ENCODE measurements around the gene NRBF2. TPM values are rescaled to one million over a fixed set of nuclear protein-coding genes. Genes with fewer than 3 reads are reported as not detected.

Gene NRBF2
- total RNA-seq, 2 experiments from 2014 or later = 25.1 to 26.8 TPM

DNA sequence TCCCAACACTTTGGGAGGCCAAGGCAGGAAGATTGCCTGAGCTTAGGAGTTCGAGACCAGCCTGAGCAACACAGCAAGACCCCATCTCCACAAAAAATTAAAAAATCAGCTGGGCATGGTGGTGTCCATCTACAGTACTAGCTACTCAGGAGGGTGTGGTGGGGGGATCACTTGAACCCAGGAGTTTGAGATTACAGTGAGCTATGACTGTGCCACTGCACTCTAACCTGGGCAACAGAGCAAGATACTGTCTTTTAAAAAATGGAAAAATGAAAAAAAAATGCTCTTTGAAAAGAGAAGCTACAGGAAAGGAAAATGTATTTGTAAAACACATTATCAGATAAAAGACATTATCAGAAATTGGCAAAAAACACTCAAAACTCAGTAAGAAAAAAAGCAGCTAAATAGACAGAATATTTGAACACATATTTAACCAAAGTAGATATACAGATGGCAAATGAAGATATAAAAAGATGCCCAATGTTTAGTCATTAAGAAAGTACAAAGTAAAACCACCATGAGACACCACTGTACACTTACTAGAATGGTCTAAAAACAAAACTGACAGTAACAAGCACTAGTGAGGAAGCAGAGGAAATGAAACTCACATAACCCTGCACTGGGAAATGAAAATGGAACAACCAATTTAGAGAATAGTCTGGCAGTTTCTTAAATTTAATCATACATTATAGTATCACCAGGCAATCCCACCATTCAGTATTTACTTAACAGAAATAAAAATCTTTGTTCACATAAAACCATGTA, 40.5 kb downstream of the NRBF2 start:
- peaks cover 93% of the 10 kb centered on the region for H3K36me3 Mint-ChIP-seq (ENCODE audit: low read depth)
- H3K4me3 Mint-ChIP-seq = peak overlapping the region; percentile 5
- POLR2A ChIA-PET = interaction anchor here (0.9 to 1.6 kb wide), 8 partner anchors 33 to 546 kb away, joined by 3 to 12 read pairs (median 4); partner anchors contain the start of gene NRBF2

DNA sequence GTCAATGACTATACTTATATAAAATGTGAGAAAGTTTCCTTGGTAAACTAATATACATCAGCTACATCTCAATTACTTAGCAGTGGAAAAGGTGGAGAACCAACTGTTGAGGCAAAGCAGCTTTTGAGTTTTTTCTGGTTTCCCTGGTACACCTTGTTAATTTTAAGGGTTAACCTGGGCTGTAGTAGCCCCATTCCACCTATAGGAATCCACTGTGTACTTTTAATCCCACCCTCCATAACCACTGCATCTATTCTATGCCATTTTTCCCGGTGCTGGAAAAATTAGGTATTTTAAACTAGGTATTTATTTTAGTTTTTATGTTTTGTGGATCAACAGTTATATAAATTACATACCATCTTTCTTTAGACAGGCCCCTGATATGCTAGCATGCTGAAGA, 42.4 kb downstream of the NRBF2 start:
- Mint-ChIP-seq H3K27ac (peak overlapping the region; percentile 36), H3K27me3 (no peaks in the 10 kb centered on the region), H3K4me3 (no peak overlapping the region), H3K9me3 (no peaks in the 10 kb centered on the region), H3K36me3 (ENCODE audit: low read depth) (peaks cover 86% of the 10 kb centered on the region), H3K4me1 (peaks cover 47% of the 10 kb centered on the region)
- CTCF ChIA-PET = interaction anchor here (0.7 kb wide), 1 partner anchor 544 kb away, joined by 3 read pairs; no protein-coding TSS in a partner anchor
- POLR2A ChIA-PET = no interaction called here
- DNase-seq = no peak

More for the DNA sequence above, 40.5 kb downstream of the NRBF2 start:
- CTCF ChIA-PET = interaction anchor here (0.9 to 1.4 kb wide), 5 partner anchors 17 to 546 kb away, joined by 3 to 5 read pairs (median 4); no protein-coding TSS in a partner anchor
- H3K27me3 Mint-ChIP-seq = no peaks in the 10 kb centered on the region
- peak overlapping the region; percentile 86 for H3K27ac Mint-ChIP-seq
- DNase-seq = no peak
- no peaks in the 10 kb centered on the region for H3K9me3 Mint-ChIP-seq
- peaks cover 63% of the 10 kb centered on the region for H3K4me1 Mint-ChIP-seq

DNA sequence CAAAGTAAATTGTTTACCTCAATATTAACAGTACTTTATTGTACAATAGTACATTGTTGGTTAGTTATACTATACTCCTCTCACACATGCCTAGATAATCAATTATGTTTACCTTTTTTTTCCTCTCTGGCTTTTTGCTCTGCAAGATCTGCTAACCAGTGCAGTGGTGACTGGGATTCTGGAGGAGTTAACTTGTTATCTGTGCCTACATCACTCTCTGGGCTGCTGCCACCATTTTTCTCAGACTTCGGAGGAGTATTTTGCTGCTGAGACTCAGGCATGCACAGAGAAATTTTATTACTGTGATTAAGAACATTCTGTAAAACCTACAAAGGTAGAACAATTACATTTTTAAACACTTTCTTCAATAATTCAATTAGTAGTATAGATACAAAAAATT, 59.7 kb downstream of the NRBF2 start:
- no peak overlapping the region for H3K4me3 Mint-ChIP-seq
- no peaks in the 10 kb centered on the region for H3K4me1 Mint-ChIP-seq
- ChIA-PET CTCF (no interaction called here), POLR2A (no interaction called here)
- H3K9me3 Mint-ChIP-seq = no peaks in the 10 kb centered on the region
- peaks cover 71% of the 10 kb centered on the region for H3K36me3 Mint-ChIP-seq (ENCODE audit: low read depth)
- no peak overlapping the region for H3K27ac Mint-ChIP-seq
- no peaks in the 10 kb centered on the region for H3K27me3 Mint-ChIP-seq
- no peak for DNase-seq

DNA sequence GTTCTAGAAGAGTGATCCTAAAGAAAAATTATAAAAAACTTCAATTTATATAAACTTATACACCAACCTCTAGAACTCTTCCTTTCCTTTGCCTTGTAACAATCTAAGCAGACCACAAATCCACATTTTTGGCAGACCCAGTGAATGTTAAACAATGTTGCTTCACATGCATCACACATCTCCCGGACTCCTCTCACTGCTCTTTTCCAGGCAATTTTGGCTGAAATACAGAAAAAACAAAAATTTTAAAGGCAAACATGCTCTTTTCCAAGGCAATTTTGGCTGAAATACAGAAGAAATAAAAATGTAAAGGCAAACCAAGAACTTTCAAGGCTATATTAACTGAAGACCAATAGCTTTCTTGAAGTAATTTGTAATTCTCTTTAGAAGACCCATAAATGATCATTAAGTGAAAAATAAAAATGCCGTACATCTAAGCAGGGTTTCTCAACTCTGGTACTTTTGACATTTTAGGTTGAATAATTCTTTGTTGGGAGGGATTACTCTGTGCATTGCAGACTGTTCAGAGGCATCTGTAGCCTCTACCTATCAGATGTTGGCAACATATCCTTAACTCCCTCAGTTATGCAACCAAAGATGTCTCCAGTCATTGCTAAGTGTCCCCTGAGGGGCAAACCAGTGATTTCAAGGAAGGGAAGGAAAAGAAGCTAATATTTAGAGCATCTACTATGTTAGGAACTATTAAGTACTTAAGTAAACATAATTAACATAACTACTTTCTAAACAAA, 64.4 kb downstream of the NRBF2 start:
- Mint-ChIP-seq H3K27me3 (no peaks in the 10 kb centered on the region), H3K36me3 (ENCODE audit: low read depth) (peaks cover 61% of the 10 kb centered on the region), H3K27ac (no peak overlapping the region), H3K4me3 (no peak overlapping the region), H3K9me3 (no peaks in the 10 kb centered on the region), H3K4me1 (no peaks in the 10 kb centered on the region)
- ChIA-PET POLR2A (no interaction called here), CTCF (no interaction called here)
- no peak for DNase-seq

- no peak for DNase-seq
- H3K27me3 Mint-ChIP-seq = no peaks in the 10 kb centered on the region
- H3K36me3 Mint-ChIP-seq (ENCODE audit: low read depth) = peaks cover 46% of the 10 kb centered on the region
- POLR2A ChIA-PET = interaction anchor here (0.6 to 3.4 kb wide), 2 partner anchors 20 to 69 kb away, joined by 5 to 10 read pairs; no protein-coding TSS in a partner anchor
- CTCF ChIA-PET = no interaction called here
- no peaks in the 10 kb centered on the region for H3K9me3 Mint-ChIP-seq
- H3K27ac Mint-ChIP-seq = no peak overlapping the region
- no peak overlapping the region for H3K4me3 Mint-ChIP-seq
- peaks cover 7% of the 10 kb centered on the region for H3K4me1 Mint-ChIP-seq
These were observed 66.6 kb downstream of the NRBF2 start for GRCh38 chr10:63199716-63200115.

DNA sequence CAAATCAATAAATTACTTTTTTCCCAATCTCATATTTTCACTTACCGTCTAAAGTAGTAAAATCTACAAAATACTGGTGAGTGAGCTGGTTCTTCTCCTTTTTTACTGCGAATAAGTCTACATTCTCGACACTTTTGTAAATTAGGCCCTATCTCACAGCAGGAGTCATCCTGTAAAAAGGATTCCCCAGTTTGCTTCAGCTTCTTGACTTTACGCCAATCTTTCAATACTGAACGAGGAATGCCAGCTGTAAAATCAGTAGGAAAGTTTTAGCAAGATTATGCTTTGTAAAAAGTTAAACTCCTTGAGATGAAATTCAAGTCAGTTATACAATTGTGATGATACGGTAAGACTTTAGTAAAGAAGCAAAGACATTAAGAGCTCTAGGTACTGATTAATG, 67.3 kb downstream of the NRBF2 start:
- Mint-ChIP-seq H3K27ac (no peak overlapping the region), H3K36me3 (ENCODE audit: low read depth) (peaks cover 48% of the 10 kb centered on the region), H3K9me3 (no peaks in the 10 kb centered on the region), H3K27me3 (no peaks in the 10 kb centered on the region), H3K4me3 (no peak overlapping the region), H3K4me1 (peaks cover 14% of the 10 kb centered on the region)
- ChIA-PET CTCF (interaction anchor here (2.6 kb wide), 1 partner anchor 428 kb away, joined by 5 read pairs; no protein-coding TSS in a partner anchor), POLR2A (interaction anchor here (3.4 kb wide), 1 partner anchor 68 kb away, joined by 10 read pairs; no protein-coding TSS in a partner anchor)
- no peak for DNase-seq

GRCh38 chr10:63201118-63201517, 68.0 kb downstream of the NRBF2 start:
- Mint-ChIP-seq H3K4me3 (no peak overlapping the region), H3K27ac (no peak overlapping the region), H3K36me3 (ENCODE audit: low read depth) (peaks cover 46% of the 10 kb centered on the region), H3K9me3 (no peaks in the 10 kb centered on the region), H3K4me1 (peaks cover 21% of the 10 kb centered on the region), H3K27me3 (no peaks in the 10 kb centered on the region)
- ChIA-PET CTCF (interaction anchor here (2.6 kb wide), 1 partner anchor 428 kb away, joined by 5 read pairs; no protein-coding TSS in a partner anchor), POLR2A (interaction anchor here (3.4 kb wide), 1 partner anchor 68 kb away, joined by 10 read pairs; no protein-coding TSS in a partner anchor)
- no peak for DNase-seq
